Ectodermal cell (in vitro differentiated cells): ENCODE measurements around the gene OGFOD1.

Experiments
- H3K27ac ChIP-seq: 2 replicates; pipeline ENCODE4 v1.7.0; 2013; ENCODE audit warnings: mild to moderate bottlenecking, low read depth, low read length; ENCODE audit not compliant: insufficient read depth, poor library complexity, severe bottlenecking
- H3K27me3 ChIP-seq: 2 replicates; pipeline ENCODE4 v1.7.0; 2013; ENCODE audit warnings: mild to moderate bottlenecking, low read length; ENCODE audit not compliant: insufficient read depth, control insufficient read depth, poor library complexity, severe bottlenecking
- H3K36me3 ChIP-seq: one replicate; pipeline ENCODE4 v1.7.0; 2013; ENCODE audit warnings: low read length; ENCODE audit not compliant: control insufficient read depth, insufficient read depth
- H3K4me1 ChIP-seq: one replicate; pipeline ENCODE4 v1.7.0; 2013; ENCODE audit warnings: low read length; ENCODE audit not compliant: control insufficient read depth, insufficient read depth
- H3K4me3 ChIP-seq: 2 replicates; pipeline ENCODE4 v1.7.0; 2013; ENCODE audit warnings: low read depth, low read length, control low read depth; ENCODE audit not compliant: insufficient read depth
- H3K9me3 ChIP-seq: 2 replicates; pipeline ENCODE4 v1.7.0; 2013; ENCODE audit warnings: mild to moderate bottlenecking, low read length, moderate library complexity; ENCODE audit not compliant: control insufficient read depth
- WGBS, 2 experiments: methylation state at CpG; one replicate each; pipeline ENCODE4 v1.1.7; 2013; ENCODE audit warnings: missing lambda C conversion rate in 2 of 2; 5-methylcytosine and 5-hydroxymethylcytosine counted together

The OGFOD1 gene

GRCh38 chr16:56505181-56505580 is 53.8 kb downstream of the OGFOD1 start:
- H3K27ac ChIP-seq: no peak overlapping the region
- H3K9me3 ChIP-seq: no peaks in the 10 kb centered on the region
- no peak overlapping the region for H3K4me3 ChIP-seq
- H3K27me3 ChIP-seq: no peaks in the 10 kb centered on the region
- H3K4me1 ChIP-seq: no peaks in the 10 kb centered on the region
- WGBS, 2 experiments: 93 to 99% methylated on average over 1 to 3 of the region's 3 CpGs
- peaks cover 6% of the 10 kb centered on the region for H3K36me3 ChIP-seq

DNA sequence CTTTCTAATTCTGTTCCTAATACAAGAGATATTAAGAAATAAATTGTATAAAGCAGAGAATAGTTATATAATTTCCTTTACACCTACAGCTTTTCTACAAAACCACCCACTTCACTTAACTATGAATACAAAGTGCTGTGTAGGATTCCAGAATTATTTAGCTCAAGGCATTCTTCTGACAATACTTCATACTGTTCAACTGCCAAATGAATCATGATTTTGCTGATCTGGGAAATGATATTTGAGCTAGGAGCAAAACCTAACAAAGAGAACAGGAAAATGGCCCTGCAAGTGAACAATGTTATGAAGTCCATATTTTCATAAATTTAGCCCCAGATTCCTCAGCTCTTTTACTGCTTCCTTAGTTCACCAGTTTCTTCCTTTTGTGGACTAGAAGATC is 55.6 kb downstream of the OGFOD1 start:
- H3K36me3 ChIP-seq: peaks cover 8% of the 10 kb centered on the region

DNA sequence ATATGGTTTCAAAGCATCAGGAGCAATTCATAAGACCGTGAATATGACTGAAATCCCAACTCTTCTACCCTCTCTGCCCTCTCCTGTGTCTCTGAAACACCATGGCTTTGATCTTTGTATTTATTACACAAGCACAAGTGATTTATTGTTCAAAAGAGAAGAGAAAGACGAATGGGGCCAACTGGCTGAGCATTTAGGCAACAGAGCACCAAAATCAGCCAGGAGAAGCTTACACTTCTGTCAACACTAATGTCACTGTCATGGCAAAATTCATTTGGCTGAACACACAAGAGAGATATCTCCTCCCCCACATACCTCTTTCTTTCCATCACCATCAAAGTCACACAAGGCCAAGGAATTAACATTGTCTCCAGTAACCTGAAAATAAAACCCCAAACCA is 59.2 kb downstream of the OGFOD1 start:
- Histone ChIP-seq H3K27ac (no peak overlapping the region), H3K9me3 (peaks cover 2% of the 10 kb centered on the region), H3K36me3 (peaks cover 8% of the 10 kb centered on the region), H3K4me1 (no peaks in the 10 kb centered on the region), H3K27me3 (no peaks in the 10 kb centered on the region), H3K4me3 (no peak overlapping the region)
- WGBS, 2 experiments: 87 to 92% methylated on average over 2 of the region's 2 CpGs

More for the DNA sequence above, 55.6 kb downstream of the OGFOD1 start:
- H3K4me3 ChIP-seq: no peak overlapping the region
- no peaks in the 10 kb centered on the region for H3K27me3 ChIP-seq
- no peaks in the 10 kb centered on the region for H3K4me1 ChIP-seq
- H3K27ac ChIP-seq: no peak overlapping the region
- peaks cover 2% of the 10 kb centered on the region for H3K9me3 ChIP-seq

- Histone ChIP-seq H3K4me1 (no peaks in the 10 kb centered on the region), H3K4me3 (no peak overlapping the region), H3K9me3 (peaks cover 2% of the 10 kb centered on the region), H3K27me3 (no peaks in the 10 kb centered on the region), H3K27ac (no peak overlapping the region), H3K36me3 (peaks cover 8% of the 10 kb centered on the region)
- WGBS, 2 experiments: 95 to 97% methylated on average over 1 of the region's 1 CpG
Measured at GRCh38 chr16:56512025-56512424, 60.7 kb downstream of the OGFOD1 start.

- WGBS, 2 experiments: 94% methylated on average over 2 of the region's 2 CpGs; no CpG with 5 or more reads in 1 of the 2 experiments
- H3K9me3 ChIP-seq: peaks cover 2% of the 10 kb centered on the region
- no peak overlapping the region for H3K4me3 ChIP-seq
- no peaks in the 10 kb centered on the region for H3K4me1 ChIP-seq
- H3K27me3 ChIP-seq: no peaks in the 10 kb centered on the region
- H3K36me3 ChIP-seq: peaks cover 8% of the 10 kb centered on the region
- no peak overlapping the region for H3K27ac ChIP-seq
Measured at GRCh38 chr16:56513091-56513490, 61.7 kb downstream of the OGFOD1 start.

GRCh38 chr16:56513972-56514371 is 62.6 kb downstream of the OGFOD1 start:
- WGBS, 2 experiments: 76 to 80% methylated on average over 3 of the region's 3 CpGs
- no peak overlapping the region for H3K4me3 ChIP-seq

GRCh38 chr16:56514845-56515244 is 63.5 kb downstream of the OGFOD1 start:
- no peak overlapping the region for H3K4me3 ChIP-seq
- H3K4me1 ChIP-seq: peaks cover 4% of the 10 kb centered on the region
- peaks cover 2% of the 10 kb centered on the region for H3K9me3 ChIP-seq
- WGBS, 2 experiments: 80 to 83% methylated on average over 3 of the region's 3 CpGs
- peaks cover 5% of the 10 kb centered on the region for H3K36me3 ChIP-seq
- no peaks in the 10 kb centered on the region for H3K27me3 ChIP-seq
- H3K27ac ChIP-seq: no peak overlapping the region

More at GRCh38 chr16:56513972-56514371, 62.6 kb downstream of the OGFOD1 start:
- Histone ChIP-seq H3K9me3 (peaks cover 2% of the 10 kb centered on the region), H3K4me1 (peaks cover 1% of the 10 kb centered on the region), H3K36me3 (peaks cover 7% of the 10 kb centered on the region), H3K27ac (no peak overlapping the region), H3K27me3 (no peaks in the 10 kb centered on the region)

- peaks cover 2% of the 10 kb centered on the region for H3K9me3 ChIP-seq
- H3K36me3 ChIP-seq: peaks cover 2% of the 10 kb centered on the region
- no peaks in the 10 kb centered on the region for H3K27me3 ChIP-seq
- no peak overlapping the region for H3K4me3 ChIP-seq
- peaks cover 4% of the 10 kb centered on the region for H3K4me1 ChIP-seq
- 88% methylated on average over 6 of the region's 6 CpGs for WGBS, 2 experiments
- H3K27ac ChIP-seq: no peak overlapping the region
Measured at GRCh38 chr16:56515665-56516064, 64.3 kb downstream of the OGFOD1 start.

DNA sequence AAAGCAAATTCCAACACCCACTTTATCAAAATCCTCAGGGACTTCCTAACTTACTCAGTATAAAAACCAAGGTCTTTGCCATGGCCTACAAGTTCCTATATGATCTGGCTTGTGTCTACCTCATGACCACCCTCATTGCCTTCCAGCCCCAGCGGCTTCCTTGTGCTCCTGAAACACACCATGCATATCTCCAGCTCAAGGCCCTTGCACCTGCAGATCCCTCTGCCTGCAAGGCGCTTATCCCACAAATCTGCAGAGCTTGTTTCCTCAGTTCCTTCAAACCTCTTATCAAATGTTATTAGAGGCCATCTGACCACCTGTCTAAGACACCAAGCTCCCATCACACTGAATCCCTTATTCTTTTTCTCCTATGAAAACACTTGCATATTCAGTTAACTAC is 65.9 kb downstream of the OGFOD1 start:
- Histone ChIP-seq H3K4me3 (no peak overlapping the region), H3K36me3 (no peaks in the 10 kb centered on the region), H3K27ac (no peak overlapping the region), H3K4me1 (peaks cover 4% of the 10 kb centered on the region), H3K9me3 (no peaks in the 10 kb centered on the region), H3K27me3 (no peaks in the 10 kb centered on the region)
- WGBS, 2 experiments: 90 to 92% methylated on average over 2 of the region's 2 CpGs

- H3K27ac ChIP-seq: no peak overlapping the region
- H3K36me3 ChIP-seq: no peaks in the 10 kb centered on the region
- H3K9me3 ChIP-seq: no peaks in the 10 kb centered on the region
- 97 to 98% methylated on average over 6 to 7 of the region's 7 CpGs for WGBS, 2 experiments
- no peak overlapping the region for H3K4me3 ChIP-seq
- peaks cover 4% of the 10 kb centered on the region for H3K4me1 ChIP-seq
- no peaks in the 10 kb centered on the region for H3K27me3 ChIP-seq
Measured at GRCh38 chr16:56518425-56518824, 67.1 kb downstream of the OGFOD1 start.
